Measurements from ENCODE around the gene SMG5. TPM values are rescaled to one million over a fixed set of nuclear protein-coding genes. Genes with fewer than 3 reads are reported as not detected.

Gene SMG5
- total RNA-seq, 2 experiments from 2014 or later, result 70.3 to 70.7 TPM

GRCh38 chr1:156248323-156248683, 34.3 kb downstream of the SMG5 start:
- intact Hi-C loops (cut with micrococcal nuclease), result no loop called here
- no peaks in the 10 kb centered on the region for H3K9me3 Mint-ChIP-seq
- H3K36me3 Mint-ChIP-seq (ENCODE audit: low read depth), result peaks cover 9% of the 10 kb centered on the region
- no peak overlapping the region for H3K4me3 Mint-ChIP-seq
- ChIA-PET POLR2A (interaction anchor here (0.9 to 1.4 kb wide), 3 partner anchors 15 to 19 kb away, joined by 3 to 5 read pairs (median 4); no protein-coding TSS in a partner anchor), CTCF (interaction anchor here (1.0 kb wide), 1 partner anchor 35 kb away, joined by 3 read pairs; the partner anchor contains the start of gene SMG5)
- H3K4me1 Mint-ChIP-seq (ENCODE audit: low read depth), result peaks cover 17% of the 10 kb centered on the region
- no peak overlapping the region for H3K27ac Mint-ChIP-seq
- no peaks in the 10 kb centered on the region for H3K27me3 Mint-ChIP-seq
- ATAC-seq (no peak), DNase-seq (no peak)
- no peak for TF ChIP-seq CTCF (IDR thresholded peaks at IDR 0.05)

- ChIA-PET POLR2A (interaction anchor here (0.9 to 1.4 kb wide), 3 partner anchors 14 to 20 kb away, joined by 3 to 5 read pairs (median 4); no protein-coding TSS in a partner anchor), CTCF (interaction anchor here (1.0 to 2.7 kb wide), 3 partner anchors 35 to 106 kb away, joined by 3 to 10 read pairs (median 4); partner anchors contain the start of gene SMG5)
- Mint-ChIP-seq H3K27me3 (no peaks in the 10 kb centered on the region), H3K27ac (no peak within 1 kb of the TSS), H3K36me3 (ENCODE audit: low read depth) (peaks cover 7% of the 10 kb centered on the region), H3K4me1 (ENCODE audit: low read depth) (peaks cover 17% of the 10 kb centered on the region), H3K9me3 (no peaks in the 10 kb centered on the region), H3K4me3 (no peak within 1 kb of the TSS)
- no peak for TF ChIP-seq CTCF (IDR thresholded peaks at IDR 0.05)
- intact Hi-C loops (cut with micrococcal nuclease), result no loop called here
- ATAC-seq, result no peak
- DNase-seq, result no peak
Measured at GRCh38 chr1:156247460-156248322, 34.9 kb downstream of the SMG5 start, which contains the start of gene PAQR6. Gene PAQR6 (minus strand): TSS chr1:156248056. CDS start chr1:156246731, 1,325 bp downstream.

DNA sequence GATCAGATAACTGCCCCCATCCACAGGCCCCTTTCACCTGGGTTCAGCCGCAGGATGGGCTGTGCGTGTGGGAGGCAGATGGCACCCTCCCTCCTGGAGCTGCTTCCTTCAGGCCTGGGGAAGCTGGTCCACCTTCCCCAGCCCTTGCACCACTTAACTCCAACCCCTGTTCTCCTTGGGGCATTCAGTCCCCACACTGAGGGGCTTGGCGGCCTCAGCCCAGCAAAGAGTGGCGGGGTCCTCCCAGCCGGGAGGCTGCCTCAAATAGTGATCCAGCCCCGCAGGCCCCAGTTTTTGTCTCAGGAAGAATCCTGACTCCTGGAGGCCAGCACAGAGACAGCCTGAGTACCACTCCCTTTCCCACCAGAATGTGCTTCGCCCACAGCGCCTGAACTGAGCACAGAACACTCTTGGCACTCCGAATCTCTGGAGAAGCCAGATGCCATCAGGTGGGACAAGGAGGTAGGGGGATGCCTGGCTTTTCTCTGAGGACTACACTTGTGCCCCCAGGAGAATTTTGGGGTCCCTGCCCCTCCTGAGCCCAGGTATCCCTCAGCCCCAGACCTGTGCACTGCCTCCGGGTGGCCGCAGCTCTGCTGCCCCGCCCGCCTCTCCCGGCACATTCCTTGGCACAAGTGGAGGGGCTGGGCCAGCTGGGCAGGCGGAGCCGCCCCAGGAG, 35.7 kb downstream of the SMG5 start:
- ChIA-PET CTCF (interaction anchor here (1.1 to 2.7 kb wide), 5 partner anchors 20 to 181 kb away, joined by 4 to 10 read pairs (median 4); partner anchors contain the start of gene TMEM79), POLR2A (interaction anchor here (0.7 to 2.4 kb wide), 9 partner anchors 10 to 155 kb away, joined by 3 to 6 read pairs (median 3); no protein-coding TSS in a partner anchor)
- H3K36me3 Mint-ChIP-seq (ENCODE audit: low read depth), result peaks cover 3% of the 10 kb centered on the region
- DNase-seq (no peak), ATAC-seq (peak; percentile 5)
- no peak overlapping the region for H3K27ac Mint-ChIP-seq
- no peaks in the 10 kb centered on the region for H3K9me3 Mint-ChIP-seq
- H3K4me3 Mint-ChIP-seq, result no peak overlapping the region
- no peak for TF ChIP-seq CTCF (IDR thresholded peaks at IDR 0.05)
- peaks cover 17% of the 10 kb centered on the region for H3K4me1 Mint-ChIP-seq (ENCODE audit: low read depth)
- intact Hi-C loops (cut with micrococcal nuclease), result no loop called here
- no peaks in the 10 kb centered on the region for H3K27me3 Mint-ChIP-seq

GRCh38 chr1:156246241-156246780, 36.3 kb downstream of the SMG5 start:
- H3K27me3 Mint-ChIP-seq, result no peaks in the 10 kb centered on the region
- H3K9me3 Mint-ChIP-seq, result no peaks in the 10 kb centered on the region
- TF ChIP-seq CTCF (IDR thresholded peaks at IDR 0.05), result no peak
- CTCF ChIA-PET, result interaction anchor here (0.9 to 2.7 kb wide), 6 partner anchors 20 to 180 kb away, joined by 3 to 10 read pairs (median 4); partner anchors contain the start of gene TMEM79
- H3K4me3 Mint-ChIP-seq, result peak overlapping the region; percentile 10
- DNase-seq, result no peak
- ATAC-seq, result peak; percentile 5
- peaks cover 3% of the 10 kb centered on the region for H3K36me3 Mint-ChIP-seq (ENCODE audit: low read depth)
- POLR2A ChIA-PET, result interaction anchor here (0.6 to 2.4 kb wide), 17 partner anchors 8 to 396 kb away, joined by 3 to 11 read pairs (median 4); partner anchors contain the start of genes SMG5 and TMEM79
- peaks cover 17% of the 10 kb centered on the region for H3K4me1 Mint-ChIP-seq (ENCODE audit: low read depth)
- peak overlapping the region; percentile 13 for H3K27ac Mint-ChIP-seq
- intact Hi-C loops (cut with micrococcal nuclease), result no loop called here

Measured in activated CD8-positive, alpha-beta T cell treated with anti-CD3 and anti-CD28 coated beads for 36 hours (primary cell).